ENCODE results near the gene LRP8. TPM values are rescaled to one million over a fixed set of nuclear protein-coding genes. Genes with fewer than 3 reads are reported as not detected.

The LRP8 gene
- total RNA-seq, 1 experiment from 2014 or later = 28.6 TPM

- in situ Hi-C loops (cut with HindIII; ENCODE audit: low pct_unique_long_range_greater_than_20kb, low sequenced_read_pairs) (no loop called here), intact Hi-C loops (cut with micrococcal nuclease; ENCODE audit: unreplicated experiment) (no loop called here)
- POLR2A ChIA-PET = no interaction called here
- peaks cover 8% of the 10 kb centered on the region for H3K4me1 ChIP-seq (ENCODE audit: control insufficient read depth, insufficient read depth, low read length)
- no peaks in the 10 kb centered on the region for H3K27me3 ChIP-seq (ENCODE audit: control insufficient read depth, insufficient read depth, low read length)
- ATAC-seq (peak; percentile 0; the same call in 1 of the 2 replicates), DNase-seq (ENCODE audit: low read depth, low spot score) (no peak)
- TF ChIP-seq SIN3A (IDR thresholded peaks at IDR 0.05; ENCODE audit: borderline replicate concordance, insufficient read depth, low read depth, low read length) (no peak), POLR2AphosphoS5 (IDR thresholded peaks at IDR 0.05; ENCODE audit: low read depth, low read length) (no peak), CTCF (IDR thresholded peaks at IDR 0.05) (no peak), REST (IDR thresholded peaks at IDR 0.05; ENCODE audit: insufficient read depth in 1 of 2, low read depth in 2 of 2, low read length in 1 of 2) (no peak), TCF7L2 (IDR thresholded peaks at IDR 0.05; ENCODE audit: low read depth, low read length) (no peak)
- TSS peak; percentile 89 for BruUV-seq (replicated peaks)
- H3K27ac ChIP-seq (ENCODE audit: low read length) = peak overlapping the region; percentile 92
- CTCF ChIA-PET = interaction anchor here (1.5 kb wide), 1 partner anchor 68 kb away, joined by 6 read pairs; no protein-coding TSS in a partner anchor
- no peaks in the 10 kb centered on the region for H3K36me3 ChIP-seq (ENCODE audit: control insufficient read depth, insufficient read depth, low read length)
- H3K9me3 ChIP-seq (ENCODE audit: control insufficient read depth, insufficient read depth, low read depth, low read length) = no peaks in the 10 kb centered on the region
- peak overlapping the region; percentile 63 to 74 for H3K4me3 ChIP-seq (ENCODE audit: low read depth in 2 of 2, low read length in 2 of 2)
Observed at GRCh38 chr1:53325326-53326087, 2.4 kb downstream of the LRP8 start.

- Histone ChIP-seq H3K9me3 (ENCODE audit: control insufficient read depth, insufficient read depth, low read depth, low read length) (no peaks in the 10 kb centered on the region), H3K4me1 (ENCODE audit: control insufficient read depth, insufficient read depth, low read length) (peaks cover 8% of the 10 kb centered on the region), H3K4me3 (ENCODE audit: low read depth in 2 of 2, low read length in 2 of 2) (no peak overlapping the region), H3K36me3 (ENCODE audit: control insufficient read depth, insufficient read depth, low read length) (no peaks in the 10 kb centered on the region), H3K27ac (ENCODE audit: low read length) (peak overlapping the region; percentile 92), H3K27me3 (ENCODE audit: control insufficient read depth, insufficient read depth, low read length) (no peaks in the 10 kb centered on the region)
- ATAC-seq = no peak
- POLR2A ChIA-PET = no interaction called here
- DNase-seq (ENCODE audit: low read depth, low spot score) = no peak
- CTCF ChIA-PET = no interaction called here
- in situ Hi-C loops (cut with HindIII; ENCODE audit: low pct_unique_long_range_greater_than_20kb, low sequenced_read_pairs) = no loop called here
- TF ChIP-seq POLR2AphosphoS5 (IDR thresholded peaks at IDR 0.05; ENCODE audit: low read depth, low read length) (no peak), SIN3A (IDR thresholded peaks at IDR 0.05; ENCODE audit: borderline replicate concordance, insufficient read depth, low read depth, low read length) (no peak), TCF7L2 (IDR thresholded peaks at IDR 0.05; ENCODE audit: low read depth, low read length) (no peak), REST (IDR thresholded peaks at IDR 0.05; ENCODE audit: insufficient read depth in 1 of 2, low read depth in 2 of 2, low read length in 1 of 2) (no peak), CTCF (IDR thresholded peaks at IDR 0.05) (no peak)
- no TSS peak for BruUV-seq (replicated peaks)
- intact Hi-C loops (cut with micrococcal nuclease; ENCODE audit: unreplicated experiment) = no loop called here
Observed at GRCh38 chr1:53324728-53325297, 3.1 kb downstream of the LRP8 start.
